ENCODE data around the gene PKP4. TPM values are rescaled to one million over a fixed set of nuclear protein-coding genes. Genes with fewer than 3 reads are reported as not detected.

The PKP4 gene
- total and polyA plus RNA-seq, 2 donors (not counting 1 experiment from before 2014, with no cell fraction given): 2.0 to 13.3 TPM

DNA sequence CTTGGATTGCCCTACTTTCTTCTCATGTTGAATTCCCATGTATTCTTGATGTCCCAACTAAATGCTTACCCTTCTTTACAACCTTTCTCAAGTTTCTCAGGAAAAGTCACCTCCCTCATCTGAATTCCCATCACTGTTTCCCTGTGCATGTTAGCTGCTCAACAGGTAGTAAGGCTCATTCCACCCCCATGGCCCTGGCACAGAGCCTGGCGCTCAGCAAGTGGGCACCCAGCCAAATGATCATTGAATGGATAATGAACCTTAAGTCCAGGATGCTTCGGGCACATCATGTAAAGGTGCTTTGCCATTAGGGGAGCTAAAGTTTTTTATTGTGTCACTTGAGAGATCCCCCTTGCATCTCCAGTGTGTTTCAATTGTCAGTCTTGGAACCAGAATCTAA lies 124.0 kb downstream of the PKP4 start:
- Mint-ChIP-seq H3K4me3 (no peak overlapping the region), H3K4me1 (no peaks in the 10 kb centered on the region), H3K9me3 (ENCODE audit: insufficient read depth) (no peaks in the 10 kb centered on the region), H3K27me3 (no peaks in the 10 kb centered on the region), H3K27ac (no peak overlapping the region)
- Histone ChIP-seq H3K79me2 (ENCODE audit: control insufficient read depth, insufficient read depth, low read length) (no peaks in the 10 kb centered on the region), H3K9me3 (ENCODE audit: control extremely low read depth in 1 of 3, control insufficient read depth in 2 of 3, insufficient read depth in 1 of 3, low read length in 2 of 3) (no peaks in the 10 kb centered on the region), H3K4me2 (replicated peaks; ENCODE audit: low read depth, low read length, poor library complexity, severe bottlenecking) (no peak overlapping the region), H2AFZ (ENCODE audit: insufficient read depth, low read depth, low read length, poor library complexity, severe bottlenecking) (no peak overlapping the region), H4K20me1 (ENCODE audit: control insufficient read depth, insufficient read depth, low read length, poor library complexity, severe bottlenecking) (no peaks in the 10 kb centered on the region), H3K27ac (ENCODE audit: low read length in 2 of 2) (no peak overlapping the region), H3K4me3 (ENCODE audit: control extremely low read depth in 1 of 5, extremely low read depth in 1 of 5, insufficient read depth in 1 of 5, low read depth in 2 of 5, low read length in 4 of 5) (no peak overlapping the region), H3K36me3 (replicated peaks in 1 of 2; ENCODE audit: control extremely low read depth in 1 of 2, control insufficient read depth in 1 of 2, extremely low read depth in 1 of 2, insufficient read depth in 2 of 2, low read length in 1 of 2) (no peaks in the 10 kb centered on the region), H3K27me3 (replicated peaks in 1 of 4; ENCODE audit: control extremely low read depth in 1 of 4, control insufficient read depth in 3 of 4, insufficient read depth in 4 of 4, low read length in 3 of 4) (no peaks in the 10 kb centered on the region), H3K9ac (ENCODE audit: low read length) (no peak overlapping the region), H3K4me1 (ENCODE audit: control insufficient read depth in 2 of 2, insufficient read depth in 2 of 2, low read length in 2 of 2) (no peaks in the 10 kb centered on the region)
- no peak for ATAC-seq (ENCODE audit: low read depth)
- POLR2A ChIA-PET: no interaction called here
- WGBS (ENCODE audit: insufficient coverage): 100% methylated on average over 2 of the region's 2 CpGs
- no peak for DNase-seq
- TF ChIP-seq, protein P1, sequence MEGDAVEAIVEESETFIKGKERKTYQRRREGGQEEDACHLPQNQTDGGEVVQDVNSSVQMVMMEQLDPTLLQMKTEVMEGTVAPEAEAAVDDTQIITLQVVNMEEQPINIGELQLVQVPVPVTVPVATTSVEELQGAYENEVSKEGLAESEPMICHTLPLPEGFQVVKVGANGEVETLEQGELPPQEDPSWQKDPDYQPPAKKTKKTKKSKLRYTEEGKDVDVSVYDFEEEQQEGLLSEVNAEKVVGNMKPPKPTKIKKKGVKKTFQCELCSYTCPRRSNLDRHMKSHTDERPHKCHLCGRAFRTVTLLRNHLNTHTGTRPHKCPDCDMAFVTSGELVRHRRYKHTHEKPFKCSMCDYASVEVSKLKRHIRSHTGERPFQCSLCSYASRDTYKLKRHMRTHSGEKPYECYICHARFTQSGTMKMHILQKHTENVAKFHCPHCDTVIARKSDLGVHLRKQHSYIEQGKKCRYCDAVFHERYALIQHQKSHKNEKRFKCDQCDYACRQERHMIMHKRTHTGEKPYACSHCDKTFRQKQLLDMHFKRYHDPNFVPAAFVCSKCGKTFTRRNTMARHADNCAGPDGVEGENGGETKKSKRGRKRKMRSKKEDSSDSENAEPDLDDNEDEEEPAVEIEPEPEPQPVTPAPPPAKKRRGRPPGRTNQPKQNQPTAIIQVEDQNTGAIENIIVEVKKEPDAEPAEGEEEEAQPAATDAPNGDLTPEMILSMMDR (IDR thresholded peaks at IDR 0.05): no peak
- no peak for TF ChIP-seq EZH2 (IDR thresholded peaks at IDR 0.05; ENCODE audit: borderline replicate concordance, insufficient read depth, low read depth, low read length, poor library complexity, severe bottlenecking)
- CTCF ChIA-PET: no interaction called here
- intact Hi-C loops (cut with micrococcal nuclease): no loop called here

DNA sequence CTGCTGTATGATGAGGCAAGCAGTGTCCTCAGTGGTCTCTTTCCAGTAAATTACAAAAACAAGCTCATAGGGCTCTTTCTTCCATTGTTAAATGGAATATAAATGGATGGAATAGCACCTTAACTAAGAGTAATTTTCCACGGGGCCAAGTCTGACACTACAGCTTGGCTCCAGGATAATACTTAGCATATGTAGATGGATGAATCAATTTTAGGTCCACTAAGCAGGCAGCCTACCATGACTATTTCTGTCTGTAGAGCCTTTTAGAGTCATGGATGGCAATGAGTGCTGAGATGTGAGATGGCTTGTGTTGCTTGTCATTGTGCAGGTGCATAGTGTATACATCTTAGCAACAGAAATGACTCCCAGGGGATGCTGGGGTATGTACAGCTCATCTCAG lies 125.9 kb downstream of the PKP4 start:
- Histone ChIP-seq H3K4me2 (replicated peaks; ENCODE audit: low read depth, low read length, poor library complexity, severe bottlenecking) (no peak overlapping the region), H3K27me3 (replicated peaks in 1 of 4; ENCODE audit: control extremely low read depth in 1 of 4, control insufficient read depth in 3 of 4, insufficient read depth in 4 of 4, low read length in 3 of 4) (no peaks in the 10 kb centered on the region), H3K4me3 (ENCODE audit: control extremely low read depth in 1 of 5, extremely low read depth in 1 of 5, insufficient read depth in 1 of 5, low read depth in 2 of 5, low read length in 4 of 5) (no peak overlapping the region), H3K9me3 (ENCODE audit: control extremely low read depth in 1 of 3, control insufficient read depth in 2 of 3, insufficient read depth in 1 of 3, low read length in 2 of 3) (no peaks in the 10 kb centered on the region), H3K4me1 (ENCODE audit: control insufficient read depth in 2 of 2, insufficient read depth in 2 of 2, low read length in 2 of 2) (no peaks in the 10 kb centered on the region), H4K20me1 (ENCODE audit: control insufficient read depth, insufficient read depth, low read length, poor library complexity, severe bottlenecking) (no peaks in the 10 kb centered on the region), H3K9ac (ENCODE audit: low read length) (no peak overlapping the region), H2AFZ (ENCODE audit: insufficient read depth, low read depth, low read length, poor library complexity, severe bottlenecking) (no peak overlapping the region), H3K79me2 (ENCODE audit: control insufficient read depth, insufficient read depth, low read length) (no peaks in the 10 kb centered on the region), H3K36me3 (replicated peaks in 1 of 2; ENCODE audit: control extremely low read depth in 1 of 2, control insufficient read depth in 1 of 2, extremely low read depth in 1 of 2, insufficient read depth in 2 of 2, low read length in 1 of 2) (no peaks in the 10 kb centered on the region), H3K27ac (ENCODE audit: low read length in 2 of 2) (no peak overlapping the region)
- ChIA-PET POLR2A (no interaction called here), CTCF (no interaction called here)
- no peaks in the 10 kb centered on the region for H3K27me3 Mint-ChIP-seq
- WGBS (ENCODE audit: insufficient coverage): 100% methylated on average over 1 of the region's 1 CpG
- H3K9me3 Mint-ChIP-seq (ENCODE audit: insufficient read depth): no peaks in the 10 kb centered on the region
- H3K4me3 Mint-ChIP-seq: no peak overlapping the region
- ATAC-seq (ENCODE audit: low read depth): no peak
- H3K27ac Mint-ChIP-seq: no peak overlapping the region
- no peak for TF ChIP-seq EZH2 (IDR thresholded peaks at IDR 0.05; ENCODE audit: borderline replicate concordance, insufficient read depth, low read depth, low read length, poor library complexity, severe bottlenecking)
- TF ChIP-seq, protein P1 (IDR thresholded peaks at IDR 0.05): no peak
- no peaks in the 10 kb centered on the region for H3K4me1 Mint-ChIP-seq
- intact Hi-C loops (cut with micrococcal nuclease): no loop called here
- DNase-seq: no peak
